Uterus (tissue), 4 donors: ENCODE data around the gene CLRN2. TPM values are rescaled to one million over a fixed set of nuclear protein-coding genes. Genes with fewer than 3 reads are reported as not detected.

ENCODE experiments used
- DNase-seq, 2 donors: peaks; one replicate each; pipeline ENCODE4 v3.0.0-alpha.2; 2019 to 2020
- H3K27ac ChIP-seq, 2 donors: fragments of 200-600 bp; sonication (generic); 1 replicate in 1 of 2; 2 replicates in 1 of 2; pipeline ENCODE4 v1.5.1; 2016 to 2018
- H3K27me3 ChIP-seq, 2 donors: fragments of 200-600 bp; sonication (generic); one replicate each; pipeline ENCODE4 v1.5.1; 2018 to 2019; ENCODE audit warnings: control low read depth in 1 of 2
- H3K36me3 ChIP-seq, 2 donors: fragments of 200-600 bp; sonication (generic); one replicate each; pipeline ENCODE4 v1.5.1; 2019; ENCODE audit warnings: control low read depth in 1 of 2
- H3K4me1 ChIP-seq, 2 donors: fragments of 200-600 bp; sonication (generic); one replicate each; pipeline ENCODE4 v1.5.1; 2018 to 2019; ENCODE audit warnings: control low read depth in 1 of 2
- H3K4me3 ChIP-seq, 2 donors: fragments of 200-600 bp; sonication (generic); 1 replicate in 1 of 2; 2 replicates in 1 of 2; pipeline ENCODE4 v1.5.1; 2018 to 2019; ENCODE audit warnings: mild to moderate bottlenecking in 1 of 2
- H3K9me3 ChIP-seq, 2 donors: fragments of 200-600 bp; sonication (generic); one replicate each; pipeline ENCODE4 v1.5.1; 2019; ENCODE audit warnings: control low read depth in 1 of 2
- CTCF ChIP-seq, 4 experiments: fragments of 200-600 bp in 2 of 4; fragments of 450-650 bp in 2 of 4; sonication (generic) in 2 of 4; IDR thresholded peaks; one replicate each; pipeline ENCODE4 v1.5.1; 2016 to 2019; ENCODE audit warnings: antibody characterized with exemption in 4 of 4, mild to moderate bottlenecking in 2 of 4, moderate library complexity in 1 of 4
- POLR2A ChIP-seq, 2 donors: fragments of 450-650 bp; IDR thresholded peaks; one replicate each; pipeline ENCODE4 v1.6.1; 2016; ENCODE audit warnings: antibody characterized with exemption in 2 of 2, mild to moderate bottlenecking in 1 of 2, moderate library complexity in 1 of 2
- intact Hi-C: fragments of 100-400 bp; cut with DNase I; formaldehyde crosslinking; loops from one replicate; pipeline ENCODE4 v1.15.1; 2023; ENCODE audit warnings: low total_unique reads
- total RNA-seq, 4 donors: library from RNA; depleted of rRNA in 3 of 4; stranded (reverse); fragments of >200 nt in 3 of 4; gene quantifications; one replicate each; pipeline versions ENCODE4 v1.1.0 to v1.2.4, GENCODE V29; 2014 to 2023
- donor health status: DM: yes; HTN: yes; CAD: no.

Gene CLRN2
- total RNA-seq, 4 donors from 2014 or later, result not detected

DNA sequence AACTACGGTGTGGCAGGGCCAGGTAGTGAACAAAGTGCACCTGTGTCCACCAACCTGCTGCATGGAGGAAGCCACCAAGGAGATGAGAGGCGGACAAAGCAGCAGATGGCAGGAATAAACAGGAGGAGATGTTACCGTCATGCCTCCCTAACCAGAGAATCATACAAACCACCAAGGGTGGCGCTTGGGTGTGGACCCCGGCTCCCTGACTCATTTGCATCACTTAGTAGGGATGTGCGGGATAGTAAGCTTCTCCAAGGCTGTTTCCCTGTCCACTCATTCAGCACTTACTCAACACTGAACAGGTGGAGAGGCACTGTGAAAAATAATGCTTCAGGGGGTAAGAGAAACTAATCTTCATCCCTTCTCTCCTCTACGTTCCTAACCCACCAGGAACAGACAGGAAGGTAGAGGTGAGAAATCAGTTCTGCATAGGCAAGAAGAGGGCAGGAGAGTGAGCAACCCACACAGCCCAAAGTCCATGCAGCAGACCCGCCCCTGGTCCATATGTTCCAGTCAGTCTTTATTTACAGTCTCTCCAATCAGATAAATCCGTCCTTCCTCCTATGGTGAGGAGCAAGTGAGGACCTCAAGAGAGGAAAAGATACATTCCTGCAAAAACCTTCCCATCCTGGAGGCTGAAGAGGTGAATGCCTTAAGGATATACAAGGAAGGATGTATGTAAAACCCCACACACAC lies 37.0 kb upstream of the CLRN2 start:
- intact Hi-C loops, result no loop called here
- Histone ChIP-seq H3K36me3 (no peaks in the 10 kb centered on the region), H3K27me3 (no peaks in the 10 kb centered on the region), H3K4me1 (no peaks in the 10 kb centered on the region), H3K4me3 (no peak overlapping the region), H3K9me3 (no peaks in the 10 kb centered on the region), H3K27ac (no peak overlapping the region)
- no peak for DNase-seq
- TF ChIP-seq POLR2A (IDR thresholded peaks at IDR 0.05) (no peak), CTCF (IDR thresholded peaks at IDR 0.05) (no peak)

DNA sequence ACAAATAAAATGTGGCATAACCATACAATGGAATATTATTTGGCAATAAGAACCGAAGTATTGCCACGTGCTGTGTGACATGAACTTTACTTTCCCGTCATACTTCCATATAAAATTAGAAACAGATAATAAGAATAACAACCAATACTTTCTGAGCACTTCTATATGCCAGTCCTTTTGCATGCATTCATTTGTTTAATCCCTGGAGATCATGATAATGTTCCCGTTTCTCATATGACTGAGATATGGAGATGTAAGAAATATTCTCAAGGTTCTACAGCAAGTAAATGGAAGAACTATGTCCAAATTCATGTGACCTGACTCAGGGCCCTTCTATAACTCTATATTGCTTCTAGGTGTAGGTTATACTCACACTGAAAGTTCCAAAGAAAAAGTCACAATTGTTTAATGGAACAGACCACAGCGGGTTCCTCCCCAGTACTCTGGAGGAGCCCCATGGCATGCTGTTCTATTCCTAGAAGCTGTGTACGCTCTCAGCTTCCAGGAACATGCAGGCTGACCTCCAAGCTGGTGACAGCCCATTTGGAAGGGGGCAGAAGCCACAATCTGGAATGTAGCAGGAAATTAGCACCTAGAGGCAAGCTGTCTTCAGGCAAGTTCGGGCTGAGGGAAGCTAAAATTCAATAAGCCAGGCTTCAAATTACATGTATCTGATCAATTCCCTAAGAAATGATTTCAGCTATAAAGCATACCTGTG lies 34.6 kb upstream of the CLRN2 start:
- Histone ChIP-seq H3K27ac (no peak overlapping the region), H3K4me1 (no peaks in the 10 kb centered on the region), H3K36me3 (no peaks in the 10 kb centered on the region), H3K4me3 (no peak overlapping the region), H3K27me3 (no peaks in the 10 kb centered on the region), H3K9me3 (no peaks in the 10 kb centered on the region)
- TF ChIP-seq POLR2A (IDR thresholded peaks at IDR 0.05) (no peak), CTCF (IDR thresholded peaks at IDR 0.05) (no peak)
- DNase-seq, result no peak
- intact Hi-C loops, result no loop called here

DNA sequence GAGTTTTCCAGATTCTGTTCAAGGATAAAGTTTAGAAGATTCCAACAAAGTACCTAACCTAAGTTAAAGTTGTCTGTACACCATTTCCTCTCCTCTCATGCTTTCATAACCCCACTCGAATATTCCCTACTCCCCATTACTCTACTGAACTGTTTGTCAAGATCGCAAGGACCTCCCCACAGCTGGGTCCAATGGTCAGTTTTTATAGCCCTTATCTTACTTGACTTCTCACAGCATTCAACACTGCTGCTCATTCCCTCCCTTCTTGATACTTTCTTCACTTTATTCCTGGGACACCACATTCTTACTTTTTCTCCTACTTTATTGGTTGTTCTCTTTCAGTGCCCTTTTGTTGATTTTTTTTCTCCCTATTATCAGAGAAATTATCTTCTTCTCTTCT lies 34.0 kb upstream of the CLRN2 start:
- H3K36me3 ChIP-seq, result no peaks in the 10 kb centered on the region
- H3K27ac ChIP-seq, result no peak overlapping the region
- H3K9me3 ChIP-seq, result no peaks in the 10 kb centered on the region
- intact Hi-C loops, result no loop called here
- no peak for DNase-seq
- H3K4me3 ChIP-seq, result no peak overlapping the region
- H3K4me1 ChIP-seq, result no peaks in the 10 kb centered on the region
- TF ChIP-seq CTCF (IDR thresholded peaks at IDR 0.05) (no peak), POLR2A (IDR thresholded peaks at IDR 0.05) (no peak)
- H3K27me3 ChIP-seq, result no peaks in the 10 kb centered on the region

- H3K27me3 ChIP-seq, result no peaks in the 10 kb centered on the region
- no peak for TF ChIP-seq POLR2A (IDR thresholded peaks at IDR 0.05)
- TF ChIP-seq CTCF (IDR thresholded peaks at IDR 0.05), result no peak
- no peaks in the 10 kb centered on the region for H3K4me1 ChIP-seq
- no peaks in the 10 kb centered on the region for H3K9me3 ChIP-seq
- no peaks in the 10 kb centered on the region for H3K36me3 ChIP-seq
- H3K27ac ChIP-seq, result no peak overlapping the region
- no peak overlapping the region for H3K4me3 ChIP-seq
- intact Hi-C loops, result no loop called here
- no peak for DNase-seq
These were observed 32.2 kb upstream of the CLRN2 start for GRCh38 chr4:17482716-17483115.

DNA sequence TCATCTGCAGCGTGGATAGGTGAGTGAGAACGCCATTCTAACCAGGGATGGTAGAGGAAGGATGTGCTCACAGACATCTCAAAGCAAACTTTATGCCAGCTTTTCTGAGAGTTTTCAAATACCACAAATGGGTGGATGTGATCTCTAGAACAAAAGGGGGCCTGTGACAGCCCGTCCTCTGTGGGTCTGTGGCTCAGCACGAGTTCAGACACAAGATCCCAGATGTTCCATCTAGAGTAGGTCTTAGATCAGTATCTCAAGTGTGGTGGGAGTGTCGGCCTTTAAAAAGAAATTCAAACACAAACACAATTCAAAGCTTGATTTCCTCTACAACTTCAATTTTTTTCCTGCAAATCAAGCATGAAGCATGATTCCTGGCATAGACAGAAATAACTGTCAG lies 25.8 kb upstream of the CLRN2 start:
- intact Hi-C loops, result no loop called here
- Histone ChIP-seq H3K27me3 (no peaks in the 10 kb centered on the region), H3K4me3 (no peak overlapping the region), H3K36me3 (no peaks in the 10 kb centered on the region), H3K27ac (no peak overlapping the region), H3K4me1 (no peaks in the 10 kb centered on the region), H3K9me3 (no peaks in the 10 kb centered on the region)
- TF ChIP-seq CTCF (IDR thresholded peaks at IDR 0.05) (no peak), POLR2A (IDR thresholded peaks at IDR 0.05) (no peak)
- DNase-seq, result no peak
